HG03039 (cell line): Measurements from ENCODE around the gene PCBP3.

ENCODE experiments used
- ATAC-seq: cut with Tn5 transposase; IDR thresholded peaks from one replicate; pipeline ENCODE4 v1.9.1; 2021; ENCODE audit warnings: mild to moderate bottlenecking, moderate library complexity; ENCODE audit not compliant: unreplicated experiment

PCBP3 gene

DNA sequence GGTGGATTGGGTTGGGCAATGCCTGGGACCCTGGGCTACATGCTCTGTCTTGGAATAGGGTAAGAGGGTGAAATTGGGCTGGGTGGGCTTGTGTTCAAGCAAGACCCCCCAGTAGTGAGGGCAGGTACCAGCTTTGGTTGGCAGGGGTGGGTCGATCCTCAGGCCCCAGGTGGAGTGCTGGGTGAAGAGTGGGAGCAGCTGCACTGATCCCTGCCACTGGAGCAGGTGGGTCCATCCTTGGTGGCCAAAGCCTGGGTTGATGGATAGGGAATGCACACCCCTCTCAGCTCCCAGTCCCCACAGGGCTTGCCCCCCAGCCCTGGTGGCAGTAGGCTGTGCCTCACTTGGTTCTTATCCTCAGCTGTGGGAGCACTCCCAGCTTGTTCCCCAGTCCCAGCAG lies 135.2 kb downstream of the PCBP3 start:
- ATAC-seq: no peak

DNA sequence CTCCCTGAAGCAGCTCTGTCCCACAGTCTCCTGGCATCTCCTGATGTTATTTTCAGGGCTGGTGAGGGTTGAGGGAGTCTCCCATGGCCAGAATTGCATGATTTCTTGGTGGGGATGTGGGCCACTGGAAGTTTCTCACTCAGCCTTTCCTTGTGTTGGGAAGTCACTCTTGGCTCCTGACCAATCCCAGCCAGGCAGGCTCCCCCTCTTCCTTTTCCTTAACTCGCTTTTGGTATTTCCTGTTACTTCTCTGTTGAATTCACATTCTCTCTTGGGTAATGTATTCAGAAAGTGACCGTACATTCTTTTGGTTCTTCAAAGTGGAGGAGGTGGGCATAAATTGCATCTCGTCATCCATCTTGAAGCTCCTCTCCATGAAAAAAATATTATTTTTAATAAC lies 135.7 kb downstream of the PCBP3 start:
- ATAC-seq: no peak

DNA sequence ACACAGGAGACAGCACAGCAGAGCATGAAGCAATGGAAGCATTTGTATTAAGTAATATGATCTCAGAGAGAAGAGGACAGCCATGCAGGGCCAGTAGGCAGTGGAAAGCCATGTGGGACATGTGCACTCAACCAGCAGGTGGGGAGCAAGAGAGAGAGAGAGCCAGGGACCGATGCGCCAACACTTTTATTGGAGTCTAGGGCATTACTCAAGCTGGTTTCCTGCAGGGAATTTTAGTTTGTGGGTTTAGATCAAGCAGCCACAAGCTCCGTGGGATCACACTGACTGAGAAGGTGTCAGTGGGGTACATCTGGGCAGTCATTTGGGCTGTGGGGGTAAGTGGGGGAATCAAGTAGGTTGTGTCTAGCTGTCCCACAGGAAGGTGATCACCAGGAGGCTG lies 137.1 kb downstream of the PCBP3 start:
- no peak for ATAC-seq

DNA sequence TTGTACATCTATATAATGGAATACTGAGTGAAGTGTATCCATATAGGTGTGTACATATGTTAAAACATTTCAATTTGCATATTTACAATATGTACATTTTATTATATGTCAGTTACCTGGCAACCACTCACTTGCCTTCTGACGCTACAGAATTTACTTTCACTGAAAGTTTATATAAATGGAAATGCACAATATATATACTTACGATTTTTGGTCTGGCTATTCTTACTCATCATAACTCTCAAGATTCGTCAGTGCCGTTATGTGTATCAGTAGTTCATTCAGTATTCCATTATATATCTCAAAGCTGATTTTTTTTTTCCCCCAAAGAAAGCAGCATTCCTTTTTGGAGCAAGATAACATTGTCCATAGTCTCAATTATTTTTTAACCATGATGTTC lies 138.2 kb downstream of the PCBP3 start:
- no peak for ATAC-seq

DNA sequence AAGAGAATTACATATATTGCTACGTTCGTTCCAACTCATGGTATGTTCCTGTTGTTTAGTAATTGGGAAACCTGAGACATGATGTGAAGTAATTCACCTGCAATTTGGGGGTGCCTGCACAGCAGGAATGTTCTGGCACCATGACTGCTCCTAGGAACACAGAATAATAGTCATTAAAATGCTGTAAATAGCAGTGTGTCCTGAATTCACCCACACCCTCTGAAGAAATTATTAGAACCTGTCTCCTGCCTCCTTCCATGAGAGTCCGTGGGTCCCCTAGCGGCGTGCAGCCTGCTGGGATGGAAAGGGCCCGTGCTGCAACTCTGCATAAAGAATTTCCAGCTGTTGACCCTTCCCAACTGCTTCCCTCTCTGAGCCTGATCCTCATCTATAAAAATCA lies 143.1 kb downstream of the PCBP3 start:
- ATAC-seq: no peak

DNA sequence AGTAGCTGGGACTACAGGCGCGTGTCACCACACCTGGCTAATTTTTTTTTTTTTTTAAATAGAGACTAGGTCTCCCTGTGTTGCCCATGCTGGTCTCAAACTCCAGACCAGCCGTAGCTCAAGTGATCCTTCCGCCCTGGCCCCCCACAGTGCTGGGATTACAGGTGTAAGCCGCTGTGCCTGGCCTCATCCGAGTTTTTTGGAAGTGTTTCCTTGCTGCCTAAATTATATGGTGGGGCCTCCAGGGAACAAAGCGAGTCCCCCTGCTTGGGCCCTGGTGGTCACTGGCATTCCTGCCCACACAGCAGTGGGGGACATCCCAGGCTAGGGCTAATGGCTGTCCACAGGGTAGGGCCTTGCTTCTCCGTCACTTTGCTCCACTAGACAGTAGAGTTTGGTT lies 143.8 kb downstream of the PCBP3 start:
- ATAC-seq: no peak

DNA sequence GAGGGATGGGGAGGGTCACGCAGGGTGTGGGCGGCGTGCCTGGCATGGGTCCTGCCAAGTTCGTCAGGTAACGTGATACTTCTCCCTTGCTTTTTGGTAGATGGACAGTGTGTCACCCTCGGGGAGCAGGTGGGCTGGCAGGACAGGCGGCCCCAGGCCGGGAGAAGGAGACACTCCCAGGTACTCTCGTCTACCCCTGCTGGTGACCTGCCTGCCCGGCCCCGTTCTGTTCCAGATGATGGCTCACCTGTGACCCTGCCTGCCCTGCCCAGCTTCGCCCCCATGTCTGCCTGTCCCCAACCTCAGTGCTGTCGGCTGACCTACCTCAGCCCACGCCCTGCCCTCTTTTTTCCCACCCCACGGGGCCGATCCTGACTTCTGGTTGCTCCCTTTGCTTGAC lies 144.7 kb downstream of the PCBP3 start:
- ATAC-seq: no peak

DNA sequence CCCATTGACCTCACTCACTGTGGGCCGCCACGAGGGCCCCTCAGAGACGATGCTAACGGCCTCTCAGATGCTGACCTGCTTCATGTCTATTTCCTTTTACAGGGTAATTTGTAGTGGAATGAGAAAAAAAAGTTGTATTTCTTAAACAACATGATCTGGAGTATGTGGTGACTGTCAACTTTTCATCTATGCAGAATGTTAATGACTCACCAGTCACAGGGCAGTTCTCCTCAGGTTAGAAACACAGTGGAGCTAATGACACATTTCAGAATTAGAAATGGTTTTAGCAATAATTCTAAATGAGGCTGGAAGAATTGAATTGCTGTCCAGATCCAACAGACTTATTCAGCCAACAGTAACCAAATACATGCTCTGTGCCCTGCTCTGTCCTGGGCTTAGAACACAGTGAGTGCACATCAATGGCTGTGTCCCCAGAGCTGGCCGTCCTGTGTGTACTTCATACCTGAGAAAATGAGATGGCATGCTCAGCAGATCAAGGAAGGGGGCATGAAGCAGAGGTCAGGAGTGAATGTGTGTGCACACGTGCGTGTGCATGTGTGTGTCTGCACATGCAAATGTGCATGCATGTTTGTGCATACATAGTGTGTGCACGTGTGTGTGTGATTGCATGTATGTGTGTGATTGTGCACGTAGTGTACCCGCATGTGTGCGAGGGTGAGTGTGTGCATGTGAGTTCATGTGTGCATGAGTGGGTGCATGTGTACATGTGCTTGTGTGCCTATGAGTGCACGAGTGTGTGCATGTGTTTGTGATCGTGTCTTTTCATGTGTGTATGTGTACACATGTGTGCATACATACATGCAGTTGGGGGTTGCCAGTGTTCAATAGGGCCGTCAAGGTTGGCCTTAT lies 145.3 kb downstream of the PCBP3 start:
- no peak for ATAC-seq

DNA sequence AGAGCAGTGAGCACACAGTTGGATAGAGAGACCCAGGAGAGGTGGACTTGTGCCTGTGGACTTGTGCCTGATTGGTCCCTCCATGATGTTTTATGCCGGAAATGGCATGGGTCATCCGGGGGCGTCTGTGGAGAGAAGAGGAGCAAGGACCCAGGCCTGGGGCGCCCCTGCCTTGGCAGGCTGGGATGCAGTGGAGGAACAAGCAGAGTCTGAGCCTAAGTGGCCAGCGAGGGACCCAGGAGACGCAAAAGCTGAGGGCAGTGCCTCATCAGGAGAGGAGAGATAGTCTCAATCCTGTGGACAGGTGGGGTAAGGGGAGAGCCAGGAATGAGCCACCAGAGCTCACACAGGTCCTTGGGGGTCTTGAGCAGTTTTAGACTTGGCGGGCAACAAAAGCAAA lies 146.9 kb downstream of the PCBP3 start:
- ATAC-seq: no peak

DNA sequence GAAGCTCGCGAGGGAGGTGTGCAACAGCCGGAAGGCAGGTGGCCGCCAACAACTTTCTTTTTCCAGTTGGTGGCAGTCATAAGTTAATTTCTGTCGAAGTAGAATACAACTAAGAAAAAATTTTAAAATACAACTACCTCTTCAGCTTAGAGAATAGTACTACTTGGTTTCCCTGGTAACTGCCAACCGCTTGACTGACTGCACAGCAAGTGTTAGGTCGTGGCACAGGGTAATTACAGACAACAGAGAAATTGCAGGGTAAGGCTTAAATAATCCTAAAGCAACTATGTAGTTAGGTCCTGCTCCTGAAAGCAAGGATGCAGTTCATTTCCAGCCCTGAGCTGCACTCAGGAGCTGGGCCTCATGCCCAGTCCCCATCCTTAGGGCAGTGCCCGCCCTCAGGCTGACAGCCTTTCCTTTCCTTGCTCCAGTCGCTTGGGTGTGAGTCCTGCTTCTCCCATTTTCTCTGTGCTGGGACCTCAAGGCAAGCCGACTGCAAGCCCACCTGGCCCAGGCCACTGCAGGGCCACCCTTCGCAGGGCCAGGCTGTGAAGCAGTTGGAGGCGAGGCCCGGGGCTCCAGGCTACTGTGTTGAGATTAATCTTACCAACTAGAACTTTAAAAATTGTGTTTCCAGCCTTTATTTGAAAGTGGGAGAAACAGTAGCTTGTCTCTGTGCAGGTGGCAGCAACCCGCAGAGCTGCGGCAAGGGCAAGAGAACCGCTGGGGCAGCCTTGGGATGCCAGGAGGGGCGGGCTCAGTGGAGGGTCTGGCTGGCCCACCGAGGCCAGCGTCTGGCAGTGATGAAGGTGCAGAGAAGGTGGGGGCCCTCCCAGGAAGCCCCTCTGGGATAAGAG lies 148.3 kb downstream of the PCBP3 start:
- ATAC-seq: no peak

DNA sequence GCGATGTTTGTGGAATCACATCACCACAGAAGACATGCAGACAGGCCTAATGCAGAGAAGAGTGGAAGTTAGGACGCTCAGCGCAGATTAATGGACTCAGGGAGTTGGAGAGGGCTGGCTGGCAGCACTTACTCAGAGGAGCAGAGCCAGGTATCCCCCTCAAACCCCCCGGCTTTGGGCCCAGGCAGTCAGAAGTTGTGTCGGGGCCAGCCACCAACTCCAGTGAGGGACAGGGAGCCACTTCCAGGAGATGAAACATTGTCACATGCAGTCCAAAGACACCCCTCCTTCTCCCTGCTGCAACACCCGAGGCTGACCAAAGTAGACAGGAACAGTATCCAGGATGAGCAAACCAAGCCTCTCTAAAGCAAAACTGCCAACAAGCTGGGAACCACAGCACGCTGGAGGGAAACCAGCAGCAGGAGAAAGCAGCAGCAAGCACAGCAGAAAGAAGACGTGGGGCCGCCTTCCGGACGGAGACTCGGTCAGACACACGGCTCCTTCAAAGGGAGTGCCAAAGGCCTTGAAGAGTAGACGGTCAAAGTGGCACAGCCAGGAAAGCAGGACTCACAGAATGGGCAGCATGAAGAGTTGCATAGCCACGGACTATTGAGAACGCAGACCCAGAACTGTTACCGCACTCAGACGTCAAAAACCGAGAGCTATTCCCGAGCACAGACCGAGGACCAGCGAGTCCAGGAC lies 149.3 kb downstream of the PCBP3 start:
- ATAC-seq: no peak

DNA sequence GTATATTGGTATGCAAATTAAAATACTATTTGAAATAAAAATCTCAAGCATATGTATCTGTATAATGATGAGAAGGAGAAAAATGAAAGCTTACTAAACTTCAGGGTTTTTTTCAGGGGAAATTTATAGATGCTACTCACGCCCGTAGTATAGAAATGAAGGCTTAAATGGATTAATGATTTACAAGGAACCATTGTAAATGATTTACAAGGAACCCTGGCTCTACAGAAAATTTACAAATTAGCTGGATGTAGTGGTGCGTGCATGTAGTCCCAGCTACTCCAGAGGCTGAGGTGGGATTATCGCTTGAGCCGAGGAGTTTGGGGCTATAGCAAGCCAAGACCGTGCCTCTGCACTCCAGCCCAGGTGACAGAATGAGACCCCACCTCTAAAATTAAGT lies 150.5 kb downstream of the PCBP3 start:
- no peak for ATAC-seq

DNA sequence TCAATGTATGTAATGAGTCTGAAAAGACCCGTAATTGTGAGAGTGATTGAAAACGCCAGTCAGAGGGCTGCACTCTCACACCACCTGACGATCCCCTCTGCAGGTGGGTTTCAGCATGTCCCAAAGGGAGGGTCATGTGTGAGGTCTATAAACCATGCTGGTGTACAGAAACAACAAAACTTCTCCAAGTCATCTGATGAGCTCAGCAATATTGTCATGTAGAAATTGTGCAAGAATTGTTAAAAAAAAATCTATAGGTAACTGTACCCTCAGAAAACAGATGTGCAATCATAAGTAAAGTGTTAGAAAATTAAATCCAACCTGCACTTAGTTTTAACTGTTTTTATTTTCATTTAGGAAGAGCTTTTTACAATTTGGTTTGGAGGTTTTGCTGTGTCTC lies 152.5 kb downstream of the PCBP3 start:
- ATAC-seq: no peak

DNA sequence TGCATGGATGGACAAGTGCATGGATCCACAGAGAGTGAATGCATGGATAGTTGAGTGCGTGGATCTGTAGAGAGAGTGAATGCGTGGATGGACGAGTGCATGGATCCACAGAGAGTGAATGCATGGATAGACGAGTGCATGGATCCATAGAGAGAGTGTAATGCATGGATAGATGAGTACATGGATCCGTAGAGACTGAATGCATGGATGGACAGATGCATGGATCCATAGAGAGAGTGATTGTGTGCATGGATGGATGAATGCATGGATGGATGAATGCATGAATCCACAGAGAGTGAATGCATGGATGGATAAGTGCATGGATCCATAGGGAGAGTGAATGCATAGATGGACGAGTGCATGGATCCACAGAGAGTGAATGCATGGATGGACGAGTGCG lies 153.8 kb downstream of the PCBP3 start:
- ATAC-seq: no peak

DNA sequence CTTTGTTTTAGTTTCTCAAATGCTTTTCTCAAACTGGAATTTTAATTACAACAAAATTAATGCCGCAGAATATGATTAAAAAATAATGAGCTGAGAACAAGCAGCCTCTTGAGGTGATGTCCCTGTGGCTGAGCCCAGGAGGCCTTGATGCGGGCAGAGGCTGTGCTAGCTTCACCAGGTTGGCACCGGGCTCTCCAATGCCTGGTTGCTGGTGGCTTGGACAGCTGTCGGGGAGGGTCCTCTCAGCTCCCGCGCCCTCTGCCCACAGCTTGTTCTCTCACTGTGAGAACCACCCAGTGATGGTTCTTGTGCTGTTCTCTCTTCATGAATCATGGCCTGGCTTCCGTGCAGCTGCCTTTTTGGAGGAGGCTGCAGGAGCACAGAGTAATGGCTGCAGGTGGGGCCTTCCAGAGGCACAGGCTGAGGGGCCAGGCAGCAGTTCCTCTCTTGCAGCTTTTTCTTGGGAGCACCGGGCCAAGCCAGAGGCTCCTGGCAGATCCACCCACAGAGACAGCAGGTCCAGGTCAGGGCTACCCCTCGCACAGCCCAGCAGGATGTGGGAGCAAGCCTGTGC lies 156.3 kb downstream of the PCBP3 start:
- ATAC-seq: no peak

DNA sequence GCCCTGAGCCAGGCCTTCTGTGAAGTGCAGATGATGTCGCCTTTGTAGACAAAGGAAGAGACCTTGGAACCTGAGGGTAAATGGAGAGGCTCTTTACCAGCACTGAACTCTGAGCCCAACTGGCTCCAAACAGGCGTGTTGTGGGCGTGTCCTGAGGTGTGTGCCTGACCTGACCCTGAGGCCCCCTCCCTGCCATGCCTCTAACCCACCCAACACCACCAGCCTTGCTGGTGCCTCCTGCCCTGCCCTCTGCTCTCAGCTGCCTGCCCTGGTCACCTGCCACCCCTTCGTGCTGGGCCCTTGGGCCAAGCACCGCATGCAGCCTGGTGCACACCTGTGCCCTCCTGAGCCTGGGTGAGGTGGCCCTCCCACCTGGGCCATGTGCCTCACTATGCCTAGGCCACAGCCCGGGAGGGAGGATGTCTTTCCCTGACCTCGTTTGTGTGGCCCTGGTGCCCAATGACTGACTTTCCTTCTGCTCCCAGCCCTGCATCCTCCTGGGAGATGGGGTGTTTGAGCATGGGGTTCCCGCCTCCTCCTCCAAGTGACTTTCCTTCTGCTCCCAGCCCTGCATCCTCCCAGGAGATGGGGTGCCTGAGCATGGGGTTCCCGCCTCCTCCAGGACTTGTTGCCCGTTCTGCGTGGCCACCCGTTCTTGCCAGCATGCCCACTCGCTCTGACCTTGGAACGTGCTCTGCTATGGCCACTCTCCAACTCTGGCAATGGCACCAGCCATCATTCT lies 157.0 kb downstream of the PCBP3 start:
- no peak for ATAC-seq

DNA sequence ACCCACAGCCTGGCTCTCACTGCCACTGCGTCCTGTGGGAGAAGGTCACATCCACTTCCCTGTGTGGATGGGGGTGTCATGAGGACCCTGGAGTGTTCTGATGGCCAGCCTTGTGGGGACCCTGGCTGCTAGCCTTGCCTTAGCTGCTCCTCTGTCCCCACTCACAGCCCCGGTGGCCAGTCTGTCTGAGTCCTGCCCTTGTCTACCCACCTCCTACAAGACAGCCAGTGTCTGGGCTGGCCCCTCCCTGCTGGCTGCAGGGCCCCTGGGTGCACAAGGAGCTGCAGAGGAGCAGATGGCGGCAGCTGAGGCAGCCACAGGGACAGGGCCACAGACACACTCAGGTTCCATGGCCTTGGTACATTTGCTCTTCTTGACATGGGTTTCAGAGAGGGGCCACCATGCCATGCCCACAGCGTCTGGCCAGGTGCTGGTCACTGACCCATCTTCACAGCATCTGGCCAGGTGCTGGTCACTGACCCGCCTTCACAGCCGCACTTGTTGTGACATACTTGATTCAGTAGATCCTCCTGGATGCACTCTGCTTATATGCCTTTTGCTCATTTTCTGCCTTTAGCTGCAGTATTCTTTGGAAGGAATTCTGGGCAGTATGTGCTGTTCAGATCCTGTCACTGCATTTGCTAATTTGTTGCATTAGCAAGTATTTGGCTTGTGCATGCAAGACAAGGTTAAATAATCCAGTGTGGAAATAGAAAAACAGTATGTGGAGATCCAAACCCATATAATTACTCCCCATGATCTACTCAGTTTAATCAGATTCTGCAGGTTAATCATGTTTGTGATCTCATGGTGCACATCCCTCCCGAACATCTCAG lies 157.8 kb downstream of the PCBP3 start:
- no peak for ATAC-seq

DNA sequence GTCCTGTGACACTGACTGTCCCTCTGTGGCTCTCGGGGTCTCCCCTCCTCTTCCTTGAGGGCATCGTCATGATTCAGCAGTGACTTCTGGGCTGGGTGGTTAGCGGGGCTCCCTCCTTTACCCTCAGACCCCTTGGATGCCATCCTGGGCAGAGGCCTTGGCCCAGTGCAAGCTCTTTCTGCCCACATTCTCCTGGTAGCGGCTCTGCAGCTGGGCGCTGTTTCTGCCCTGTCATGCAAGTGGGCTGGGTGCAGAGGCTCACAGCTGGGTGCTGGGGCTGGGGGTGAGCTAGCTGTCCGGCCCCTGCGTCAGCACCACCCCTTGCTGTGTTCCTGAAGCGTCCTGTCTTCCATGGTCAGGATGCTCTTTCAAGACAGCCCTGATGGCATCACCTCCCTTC lies 158.5 kb downstream of the PCBP3 start:
- no peak for ATAC-seq

DNA sequence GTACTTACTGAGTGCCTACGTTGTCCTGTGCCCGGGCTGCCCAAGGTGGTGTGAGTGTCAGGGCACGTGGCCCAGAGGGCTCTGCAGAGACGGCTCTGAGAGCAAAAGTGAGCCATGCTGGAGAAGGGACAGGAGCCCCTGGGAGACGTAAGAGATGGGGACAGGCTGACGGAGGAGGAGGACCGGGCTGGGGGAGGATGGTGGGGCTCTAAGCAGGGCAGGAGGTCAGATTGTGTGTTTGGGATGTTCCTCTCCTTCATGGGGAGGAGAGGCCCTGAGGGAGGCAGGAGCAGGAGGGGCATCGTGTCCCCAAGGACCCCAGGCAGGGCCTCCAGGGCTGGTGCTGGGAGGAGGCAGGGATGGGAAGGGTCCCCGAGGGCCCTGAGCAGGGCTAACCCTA lies 158.9 kb downstream of the PCBP3 start:
- no peak for ATAC-seq
